T-helper 1 cell (primary cell): Measurements from ENCODE around the gene KRT5.

Experiments used
- DNase-seq, 5 donors: peaks; one replicate each; pipeline ENCODE4 v3.0.0-alpha.2; 2012 to 2020
- total RNA-seq, 4 donors: gene quantifications; one replicate each; lab custom pipeline; 2026; lab: John Stamatoyannopoulos, UW

KRT5 gene
- total RNA-seq = 0 reads per million in 4 donors

DNA sequence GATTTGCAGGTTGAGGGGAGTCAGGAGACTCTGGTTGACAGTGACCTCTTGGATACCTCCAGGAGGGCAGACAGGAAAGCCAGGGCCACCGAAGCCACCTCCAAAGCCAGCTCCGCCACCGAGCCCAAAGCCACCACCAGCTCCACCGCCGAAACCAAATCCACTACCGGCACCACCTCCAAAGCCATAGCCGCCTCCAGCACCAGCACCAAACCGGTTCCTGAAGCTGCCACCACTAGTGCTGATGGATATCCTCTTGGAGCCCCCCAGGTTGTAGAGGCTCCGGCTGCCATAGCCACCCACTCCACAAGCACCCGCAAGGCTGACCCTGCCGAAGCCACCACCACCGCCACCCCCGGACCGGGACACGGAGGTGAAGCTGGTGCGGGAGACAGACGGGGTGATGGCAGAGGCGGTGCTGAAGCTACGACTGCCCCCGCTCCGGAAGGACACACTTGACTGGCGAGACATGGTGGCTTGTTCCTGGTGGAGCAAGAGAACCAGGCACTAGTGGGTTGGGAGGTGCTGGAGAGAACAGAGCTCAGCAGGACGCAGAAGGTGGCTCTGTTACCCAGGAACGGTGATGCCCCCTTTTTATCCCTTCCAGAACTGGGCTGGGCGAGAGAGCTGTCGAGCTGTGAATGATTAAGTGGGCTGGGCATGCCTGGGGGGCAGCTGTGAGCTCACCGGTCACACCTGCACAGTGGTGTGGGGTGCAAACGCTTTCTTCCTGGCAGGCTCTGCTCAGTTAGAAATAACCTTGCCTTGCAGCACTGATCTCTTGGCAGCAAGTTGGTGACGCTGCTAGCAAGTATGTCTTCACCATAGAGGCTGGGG is at the start of gene KRT5:
Gene KRT5 (minus strand): TSS at position 569 of the 837 bp plus-strand sequence. CDS start 98 bp downstream, at position 471.
- no peak for DNase-seq

DNA sequence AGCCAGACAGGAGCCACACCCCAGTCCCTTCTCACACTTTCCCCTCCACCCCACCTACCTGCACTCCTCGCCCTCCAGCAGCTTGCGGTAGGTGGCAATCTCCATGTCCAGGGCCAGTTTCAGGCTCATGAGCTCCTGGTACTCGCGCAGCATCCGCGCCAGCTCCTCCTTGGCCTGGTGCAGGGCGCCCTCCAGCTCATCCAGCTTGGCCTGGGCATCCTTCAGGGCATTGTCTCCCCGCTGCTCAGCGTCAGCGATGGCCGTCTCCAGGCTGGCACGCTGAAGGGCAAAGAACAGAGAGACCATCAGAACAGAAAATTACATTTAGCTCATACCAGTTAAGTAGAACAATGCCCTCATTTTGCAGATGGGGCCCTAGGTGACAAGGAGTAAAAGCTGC is 47.9 kb upstream of the KRT5 start:
- no peak for DNase-seq

GRCh38 chr12:52566847-52567291 is 46.7 kb upstream of the KRT5 start:
- DNase-seq = no peak

- no peak for DNase-seq
These were observed 44.4 kb upstream of the KRT5 start for GRCh38 chr12:52564582-52564981.

GRCh38 chr12:52561880-52562449 is 41.8 kb upstream of the KRT5 start:
- no peak for DNase-seq

GRCh38 chr12:52559979-52560378 is 39.8 kb upstream of the KRT5 start:
- DNase-seq = no peak

DNA sequence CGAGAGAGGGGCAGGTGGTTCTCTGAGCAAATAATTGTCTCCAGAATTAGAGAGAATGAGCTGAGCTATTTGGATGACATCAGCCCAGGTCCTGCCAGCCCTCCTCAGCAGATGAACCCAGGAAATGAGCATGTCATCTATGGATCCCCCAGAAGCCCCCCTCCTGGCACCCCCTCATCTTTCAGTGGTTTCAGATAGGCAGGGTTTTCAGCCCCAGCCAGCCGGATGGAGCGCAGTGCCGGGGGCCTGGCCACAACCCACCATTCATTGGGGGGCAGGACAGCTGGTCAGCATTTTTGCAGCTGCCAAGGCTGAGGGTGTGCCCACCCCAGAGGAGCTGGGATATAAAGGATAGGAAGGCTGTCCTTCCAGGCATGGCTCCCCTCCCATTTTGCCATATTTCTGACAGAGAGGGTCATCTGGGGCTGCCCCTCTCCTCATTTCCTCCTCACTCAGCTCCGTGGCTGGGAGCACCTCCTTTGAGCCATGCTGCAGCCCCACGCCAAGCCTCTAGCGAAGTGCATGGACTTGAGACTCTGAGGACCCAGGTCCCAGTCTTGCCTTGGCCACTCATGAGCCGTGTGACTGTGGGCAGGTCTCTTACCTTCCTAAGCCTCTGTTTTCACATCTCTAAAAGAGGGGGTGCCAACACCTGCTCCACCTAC is 38.7 kb upstream of the KRT5 start:
- no peak for DNase-seq

DNA sequence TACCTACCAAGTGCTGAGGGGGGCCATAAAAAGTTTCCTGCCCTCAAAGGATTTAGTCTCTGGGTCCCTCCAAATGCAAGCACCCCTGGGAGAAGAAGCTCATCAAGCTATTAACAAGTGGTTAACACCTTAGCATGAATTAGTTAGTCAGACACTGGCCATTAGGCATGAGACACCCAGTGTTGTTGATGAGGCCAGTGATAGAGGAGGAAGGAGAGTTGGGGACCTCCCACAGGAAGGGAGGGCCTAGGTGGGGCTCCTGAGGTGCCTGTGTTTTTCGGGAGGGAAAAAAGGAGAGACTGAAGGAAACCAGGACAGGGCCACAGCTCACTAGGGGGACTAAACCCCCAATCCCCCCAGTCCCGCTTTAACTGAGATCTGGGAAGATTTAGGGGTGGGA is 37.3 kb upstream of the KRT5 start:
- no peak for DNase-seq

DNA sequence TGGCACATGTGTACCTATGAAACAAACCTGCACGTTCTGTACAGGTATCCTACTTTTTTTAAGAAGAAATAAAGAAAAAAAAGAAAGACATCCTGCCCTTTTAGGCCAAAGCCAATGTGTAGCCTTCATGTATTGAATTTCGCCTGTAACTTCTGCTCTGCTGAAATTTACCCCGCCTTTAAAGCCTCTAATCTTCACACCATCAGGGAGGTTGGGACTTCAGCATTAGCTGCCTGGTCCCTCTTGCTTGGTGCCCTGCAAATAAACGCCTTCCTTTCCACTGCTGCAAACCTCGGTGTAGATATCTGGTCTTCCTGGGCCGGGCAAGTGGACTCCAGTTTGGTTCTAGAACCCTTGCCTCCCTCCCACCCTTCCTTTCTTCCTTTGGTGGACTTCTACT is 35.4 kb upstream of the KRT5 start:
- DNase-seq = no peak

- no peak for DNase-seq
These were observed 32.5 kb upstream of the KRT5 start, which contains the start of gene KRT71 for GRCh38 chr12:52552681-52553195. KRT71 (minus strand) TSS chr12:52553145; CDS start chr12:52553077, 68 bp downstream.

GRCh38 chr12:52552055-52552454 is 31.9 kb upstream of the KRT5 start:
- no peak for DNase-seq

GRCh38 chr12:52551216-52551865 is 31.1 kb upstream of the KRT5 start:
- no peak for DNase-seq

DNA sequence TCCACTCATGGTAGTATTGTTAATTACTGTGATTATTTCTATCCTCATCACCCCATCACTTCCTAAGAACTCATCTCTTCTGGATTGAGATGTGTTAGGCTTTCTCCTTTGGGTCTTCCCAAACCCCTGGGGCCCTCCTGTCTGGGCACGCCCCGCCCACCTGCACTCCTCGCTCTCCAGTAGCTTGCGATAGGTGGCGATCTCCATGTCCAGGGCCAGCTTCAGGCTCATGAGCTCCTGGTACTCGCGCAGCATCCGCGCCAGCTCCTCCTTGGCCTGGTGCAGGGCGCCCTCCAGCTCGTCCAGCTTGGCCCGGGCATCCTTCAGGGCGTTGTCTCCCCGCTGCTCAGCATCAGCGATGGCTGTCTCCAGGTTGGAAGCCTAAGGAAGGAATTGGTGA is 25.9 kb upstream of the KRT5 start:
- no peak for DNase-seq

DNA sequence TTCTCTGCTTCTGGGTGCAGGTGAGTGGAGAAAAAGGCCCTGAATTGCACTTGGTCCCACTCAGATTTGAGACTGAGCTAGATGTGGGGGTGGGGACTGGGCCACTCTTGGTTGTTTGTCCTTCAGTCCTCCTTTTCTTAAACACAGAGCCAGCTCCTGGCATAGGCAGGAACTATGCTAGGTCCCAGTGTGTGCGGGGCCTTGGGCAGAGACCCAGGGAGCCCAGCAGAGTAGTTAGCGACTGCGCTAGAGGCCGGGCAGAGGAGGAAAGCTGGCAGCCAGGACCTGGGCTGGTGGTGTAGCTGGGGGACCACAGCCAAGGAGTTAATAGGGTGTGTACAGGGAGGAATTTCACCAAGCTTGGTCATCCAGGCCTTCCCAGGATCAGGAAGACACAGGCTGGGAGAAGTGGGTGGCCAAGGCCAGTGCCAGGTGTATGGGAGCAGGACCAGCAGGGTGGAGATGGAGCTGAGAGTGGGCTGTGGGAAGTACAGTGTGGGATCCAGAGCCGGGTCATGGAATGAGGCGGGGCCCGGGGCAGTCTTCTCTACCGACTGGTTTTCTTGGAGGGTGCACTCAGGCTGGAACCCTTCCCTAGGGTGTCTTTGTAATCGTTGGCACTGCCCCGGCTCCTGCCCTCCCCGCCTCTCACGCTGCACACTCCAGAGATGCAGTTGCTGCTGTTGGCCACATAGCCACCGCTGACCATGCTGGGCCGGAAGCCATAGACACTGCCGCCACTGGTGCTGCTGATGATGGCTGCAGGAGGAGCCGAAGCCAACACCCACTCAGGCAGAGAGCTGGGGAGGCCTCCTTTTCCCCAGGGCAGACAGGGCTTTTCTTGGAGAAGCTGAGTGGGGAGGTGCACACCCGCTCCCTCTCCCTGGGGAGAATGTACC is 24.0 kb upstream of the KRT5 start:
- DNase-seq = no peak

GRCh38 chr12:52542785-52543318 is 22.7 kb upstream of the KRT5 start:
- peak in 1 of 5 donors; percentile 2 for DNase-seq

GRCh38 chr12:52542157-52542556 is 22.0 kb upstream of the KRT5 start:
- DNase-seq = no peak

DNA sequence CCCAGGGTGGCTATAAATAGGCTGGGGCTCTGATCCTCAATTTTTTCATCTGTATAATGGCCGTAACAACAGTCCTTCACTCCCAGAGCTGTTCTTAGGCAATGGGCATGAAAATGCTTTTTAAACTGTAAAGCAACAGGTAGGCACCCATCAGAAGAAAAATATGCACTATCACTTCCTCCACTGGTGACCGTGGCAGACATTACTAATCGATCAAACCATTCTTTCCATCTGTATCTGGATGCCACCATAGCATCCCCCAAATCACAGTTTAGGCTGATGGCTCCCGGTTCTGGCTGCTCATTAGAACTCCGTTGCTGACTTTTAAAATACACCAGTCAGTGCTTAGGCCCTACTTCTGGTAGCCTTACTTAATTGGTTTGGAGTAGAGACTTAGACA is 21.5 kb upstream of the KRT5 start:
- no peak for DNase-seq

DNA sequence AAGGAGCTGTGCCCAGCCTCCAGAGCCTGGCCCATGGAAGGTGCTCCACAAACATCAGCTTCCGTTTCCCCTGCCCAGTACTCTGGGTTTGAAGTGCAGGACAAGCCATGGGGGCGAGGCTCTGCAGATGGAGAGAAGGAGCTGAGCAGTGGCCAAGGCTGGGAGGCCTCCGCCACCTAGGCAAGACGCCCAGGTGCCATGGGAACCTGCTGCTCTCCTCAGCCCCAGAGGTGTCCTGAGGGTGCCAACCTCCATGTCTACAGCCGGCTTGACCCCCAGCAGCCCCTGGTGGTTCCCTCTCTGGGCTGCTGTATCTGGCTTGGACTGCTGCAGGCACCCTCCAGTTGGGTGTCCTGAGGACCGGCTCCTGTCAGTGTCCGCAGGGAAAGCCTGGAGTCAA is 20.3 kb upstream of the KRT5 start:
- DNase-seq = no peak

GRCh38 chr12:52539821-52540173 is 19.6 kb upstream of the KRT5 start:
- DNase-seq = no peak

- DNase-seq = no peak
These were observed 19.1 kb upstream of the KRT5 start for GRCh38 chr12:52539083-52539820.

DNA sequence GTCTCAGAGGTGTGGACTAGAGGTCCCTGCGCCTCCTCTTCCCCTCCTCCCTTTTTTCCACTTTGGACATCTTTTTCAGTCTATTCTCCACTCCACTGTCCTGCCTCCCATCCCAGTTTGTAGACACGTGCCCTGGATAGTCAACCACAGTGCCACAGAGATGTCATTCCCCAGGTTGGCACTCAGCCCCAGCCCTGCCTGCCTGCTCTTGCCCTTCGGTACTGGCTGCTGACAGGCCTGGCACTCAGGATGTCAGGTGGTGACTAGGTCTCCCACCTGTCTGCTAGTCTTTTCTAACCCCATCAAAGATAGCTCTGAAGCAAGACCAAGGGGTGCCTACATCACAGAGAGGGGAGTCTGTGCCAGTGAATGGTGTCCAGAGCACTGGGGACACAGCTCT is 16.9 kb upstream of the KRT5 start:
- no peak for DNase-seq
